Prostate gland (tissue), 2 donors: Measurements from ENCODE around the gene TNRC6B.

Source experiments
- CTCF ChIP-seq, 4 experiments: fragments of 200-600 bp in 2 of 4; fragments of 450-650 bp in 2 of 4; sonication (generic) in 2 of 4; IDR thresholded peaks; 1 replicate in 3 of 4; 2 replicates in 1 of 4; pipeline ENCODE4 v1.5.1; 2016 to 2019; ENCODE audit warnings: antibody characterized with exemption in 4 of 4, mild to moderate bottlenecking in 2 of 4, moderate library complexity in 2 of 4
- POLR2AphosphoS5 ChIP-seq: sonication (generic); formaldehyde crosslinking; IDR thresholded peaks from one replicate; pipeline ENCODE4 v1.6.1; 2017; ENCODE audit warnings: antibody characterized with exemption

- TF ChIP-seq POLR2AphosphoS5 = no peak
- no peak for TF ChIP-seq CTCF (IDR thresholded peaks at IDR 0.05)
These were observed 20.3 kb upstream of the TNRC6B start for GRCh38 chr22:40157330-40157945.
